ENCODE results near the gene RERE. TPM values are rescaled to one million over a fixed set of nuclear protein-coding genes. Genes with fewer than 3 reads are reported as not detected.
A peak's percentile ranks its signal among the peaks of the same experiment; 100 is the strongest.

Gene RERE
- total RNA-seq, 2 experiments from 2014 or later: 73.1 to 211 TPM

GRCh38 chr1:8704866-8705506 is 112.5 kb downstream of the RERE start:
- Histone ChIP-seq H3K4me2 (ENCODE audit: low read length) (no peak overlapping the region), H3K9me3 (ENCODE audit: low read length) (no peaks in the 10 kb centered on the region), H3K9me2 (ENCODE audit: insufficient read depth, low read length) (no peaks in the 10 kb centered on the region), H3K4me1 (ENCODE audit: insufficient read depth, low read length, poor library complexity, severe bottlenecking) (peaks cover 46% of the 10 kb centered on the region), H2AFZ (ENCODE audit: low read length) (no peak overlapping the region), H3K36me3 (ENCODE audit: insufficient read depth, low read length) (no peaks in the 10 kb centered on the region; the same call in 1 of the 2 replicates), H4K20me1 (ENCODE audit: insufficient read depth, low read length) (peaks cover 20% of the 10 kb centered on the region), H3K4me3 (ENCODE audit: low read depth, low read length, poor library complexity, severe bottlenecking) (no peak overlapping the region), H3K27ac (ENCODE audit: low read depth, low read length, poor library complexity, severe bottlenecking) (no peak overlapping the region), H3K79me2 (ENCODE audit: insufficient read depth, low read depth, low read length) (peaks cover 19% of the 10 kb centered on the region; the same call in 1 of the 2 replicates)
- intact Hi-C loops (cut with micrococcal nuclease; ENCODE audit: unreplicated experiment): loop anchor here (5.0 kb wide), 1 partner anchor 283 kb away; no protein-coding TSS in a partner anchor
- TF ChIP-seq CTCF (conservative IDR thresholded peaks at IDR 0.05; ENCODE audit: low read length) (no peak), EZH2phosphoT487 (IDR thresholded peaks at IDR 0.05; ENCODE audit: borderline replicate concordance, low read depth, low read length) (no peak)
- BruUV-seq (replicated peaks): no TSS peak
- POLR2A ChIA-PET: interaction anchor here (0.6 to 2.2 kb wide), 3 partner anchors 15 to 368 kb away, joined by 4 to 10 read pairs (median 4); no protein-coding TSS in a partner anchor
- no peak for DNase-seq (ENCODE audit: low spot score)
- CTCF ChIA-PET (ENCODE audit: unreplicated experiment): no interaction called here

- H2AFZ ChIP-seq (ENCODE audit: low read length): no peak overlapping the region
Measured at GRCh38 chr1:8702850-8703810, 114.3 kb downstream of the RERE start.

More at GRCh38 chr1:8702850-8703810, 114.3 kb downstream of the RERE start:
- no TSS peak for BruUV-seq (replicated peaks)
- H3K4me3 ChIP-seq (ENCODE audit: low read depth, low read length, poor library complexity, severe bottlenecking): peak overlapping the region; percentile 64
- H3K9me3 ChIP-seq (ENCODE audit: low read length): no peaks in the 10 kb centered on the region
- ChIA-PET CTCF (ENCODE audit: unreplicated experiment) (no interaction called here), POLR2A (interaction anchor here (0.7 to 2.2 kb wide), 5 partner anchors 10 to 43 kb away, joined by 3 to 10 read pairs (median 4); no protein-coding TSS in a partner anchor)
- H3K79me2 ChIP-seq (ENCODE audit: insufficient read depth, low read depth, low read length): peaks cover 32% of the 10 kb centered on the region; the same call in 1 of the 2 replicates
- no peak overlapping the region for H3K27ac ChIP-seq (ENCODE audit: low read depth, low read length, poor library complexity, severe bottlenecking)
- peak; percentile 67 for DNase-seq (ENCODE audit: low spot score)
- peak overlapping the region; percentile 69 for H3K4me2 ChIP-seq (ENCODE audit: low read length)
- no peaks in the 10 kb centered on the region for H3K36me3 ChIP-seq (ENCODE audit: insufficient read depth, low read length)
- intact Hi-C loops (cut with micrococcal nuclease; ENCODE audit: unreplicated experiment): loop anchor here (5.0 kb wide), 1 partner anchor 281 kb away; no protein-coding TSS in a partner anchor
- no peaks in the 10 kb centered on the region for H3K9me2 ChIP-seq (ENCODE audit: insufficient read depth, low read length)
- no peak; the same call in 1 of the 2 replicates for TF ChIP-seq EZH2phosphoT487 (IDR thresholded peaks at IDR 0.05; ENCODE audit: borderline replicate concordance, low read depth, low read length)
- no peak for TF ChIP-seq CTCF (conservative IDR thresholded peaks at IDR 0.05; ENCODE audit: low read length)
- peaks cover 46% of the 10 kb centered on the region for H3K4me1 ChIP-seq (ENCODE audit: insufficient read depth, low read length, poor library complexity, severe bottlenecking)
- peaks cover 30% of the 10 kb centered on the region for H4K20me1 ChIP-seq (ENCODE audit: insufficient read depth, low read length)

All from OCI-LY7 (cell line).